Activated naive CD4-positive, alpha-beta T cell treated with anti-CD3 and anti-CD28 coated beads for 36 hours (primary cell): ENCODE data around the gene RBM44. TPM values are rescaled to one million over a fixed set of nuclear protein-coding genes. Genes with fewer than 3 reads are reported as not detected.

Experiments
- CTCF ChIA-PET: fragments of 350-600 bp; sonication (Branson Sonifier 250); formaldehyde crosslinking; loops from one replicate; lab custom pipeline; 2021; ENCODE audit warnings: antibody characterized with exemption; lab: Charles Lee
- DNase-seq: peaks from one replicate; pipeline ENCODE4 v3.0.0-alpha.2; 2020
- H3K27ac Mint-ChIP-seq: one replicate; pipeline ENCODE4 v1.8.0; 2021; ENCODE audit warnings: mild to moderate bottlenecking, mixed read lengths
- H3K27me3 Mint-ChIP-seq: one replicate; pipeline ENCODE4 v1.8.0; 2021; ENCODE audit warnings: low read depth, mixed read lengths
- H3K36me3 Mint-ChIP-seq: one replicate; pipeline ENCODE4 v1.8.0; 2021; ENCODE audit warnings: low read depth, mixed read lengths
- H3K4me1 Mint-ChIP-seq: one replicate; pipeline ENCODE4 v1.8.0; 2021; ENCODE audit warnings: low read depth, mixed read lengths
- H3K4me3 Mint-ChIP-seq: one replicate; pipeline ENCODE4 v1.8.0; 2021; ENCODE audit warnings: mild to moderate bottlenecking, moderate library complexity, mixed read lengths
- H3K9me3 Mint-ChIP-seq: one replicate; pipeline ENCODE4 v1.8.0; 2021; ENCODE audit warnings: mixed read lengths
- intact Hi-C: fragments of 100-400 bp; cut with micrococcal nuclease; formaldehyde crosslinking; loops from one replicate; pipeline ENCODE4 v1.15.1; 2023
- total RNA-seq, 2 experiments: library from RNA; stranded (reverse); gene quantifications; one replicate each; pipeline ENCODE4 v1.2.3, GENCODE V29; 2021

The RBM44 gene
- total RNA-seq, 2 experiments from 2014 or later = 0.52 to 0.84 TPM

DNA sequence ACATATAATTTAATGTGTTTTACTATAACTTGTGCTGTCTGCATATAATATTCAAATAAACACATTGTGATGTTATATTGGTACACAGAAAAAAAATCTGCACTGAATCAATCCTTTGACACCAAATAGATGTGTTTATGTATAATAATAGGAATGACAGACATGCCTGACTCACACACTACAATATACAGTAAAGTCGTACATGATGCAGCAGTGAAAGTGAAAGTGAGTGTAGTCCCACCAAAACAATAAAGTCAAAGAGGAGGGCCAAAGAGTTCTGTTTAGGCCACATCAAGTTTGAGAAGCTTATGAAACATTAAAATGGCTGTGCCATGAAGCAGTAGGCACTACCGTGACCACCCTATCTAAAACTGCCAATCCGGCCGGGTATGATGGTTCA, 8.2 kb upstream of the RBM44 start:
- DNase-seq = no peak
- H3K36me3 Mint-ChIP-seq = peaks cover 13% of the 10 kb centered on the region
- no peak overlapping the region for H3K4me3 Mint-ChIP-seq
- CTCF ChIA-PET = no interaction called here
- H3K4me1 Mint-ChIP-seq = no peaks in the 10 kb centered on the region
- H3K27ac Mint-ChIP-seq = no peak overlapping the region
- no peaks in the 10 kb centered on the region for H3K27me3 Mint-ChIP-seq
- H3K9me3 Mint-ChIP-seq = peaks cover 11% of the 10 kb centered on the region
- intact Hi-C loops = no loop called here

- no peak for DNase-seq
- Mint-ChIP-seq H3K27ac (no peak overlapping the region), H3K27me3 (no peaks in the 10 kb centered on the region), H3K4me3 (no peak overlapping the region), H3K4me1 (no peaks in the 10 kb centered on the region), H3K9me3 (peaks cover under 1% of the 10 kb centered on the region), H3K36me3 (peaks cover 3% of the 10 kb centered on the region)
- intact Hi-C loops = no loop called here
- CTCF ChIA-PET = interaction anchor here (0.6 kb wide), 1 partner anchor 12 kb away, joined by 3 read pairs; no protein-coding TSS in a partner anchor
Observed at GRCh38 chr2:237791977-237792727, 6.4 kb upstream of the RBM44 start.

- intact Hi-C loops = no loop called here
- Mint-ChIP-seq H3K36me3 (peaks cover 2% of the 10 kb centered on the region), H3K27me3 (no peaks in the 10 kb centered on the region), H3K4me1 (no peaks in the 10 kb centered on the region), H3K4me3 (no peak overlapping the region), H3K9me3 (peaks cover 6% of the 10 kb centered on the region), H3K27ac (no peak overlapping the region)
- DNase-seq = no peak
- CTCF ChIA-PET = no interaction called here
Observed at GRCh38 chr2:237797253-237797652, 1.3 kb upstream of the RBM44 start.

DNA sequence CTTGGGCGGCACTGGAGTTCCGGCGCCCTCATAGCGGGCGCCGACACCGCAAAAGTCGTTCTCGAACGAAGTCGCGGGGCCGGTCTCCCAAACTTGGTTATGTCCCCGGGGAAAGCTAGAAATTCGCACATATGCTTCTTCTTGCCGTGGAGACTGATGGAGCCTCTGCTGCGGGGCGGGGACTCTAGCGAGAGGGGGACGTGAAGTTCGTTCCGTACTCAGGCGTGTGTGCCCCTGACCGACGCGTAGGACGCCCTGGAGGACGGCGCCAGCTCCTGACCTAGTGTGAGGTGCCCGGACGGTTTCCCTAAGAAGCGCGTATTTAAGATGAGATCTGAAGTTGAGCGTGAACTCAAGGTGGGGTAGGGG, 465 bp downstream of the RBM44 start:
- CTCF ChIA-PET = no interaction called here
- H3K4me3 Mint-ChIP-seq = no peak overlapping the region

DNA sequence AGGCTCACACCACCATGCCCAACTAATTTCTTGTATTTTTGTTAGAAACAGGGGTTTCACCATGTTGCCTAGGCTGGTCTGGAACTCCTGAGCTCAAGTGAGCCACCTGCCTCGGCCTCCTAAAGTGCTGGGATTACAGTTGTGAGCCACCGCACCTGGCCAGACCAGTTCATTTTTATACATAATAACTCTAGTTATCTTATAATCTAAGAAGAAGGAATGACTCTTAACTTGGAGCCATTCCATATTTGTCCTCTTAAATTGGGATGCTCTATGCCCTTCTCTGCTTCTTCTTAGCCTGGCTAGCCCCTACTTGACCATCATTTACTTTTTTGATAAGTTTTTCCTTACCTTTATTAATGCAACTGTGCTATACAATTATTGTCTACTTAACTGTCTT, 2.9 kb downstream of the RBM44 start:
- intact Hi-C loops = no loop called here
- Mint-ChIP-seq H3K27ac (no peak overlapping the region), H3K27me3 (no peaks in the 10 kb centered on the region), H3K9me3 (peaks cover 6% of the 10 kb centered on the region), H3K36me3 (peaks cover 2% of the 10 kb centered on the region), H3K4me3 (no peak overlapping the region), H3K4me1 (no peaks in the 10 kb centered on the region)
- CTCF ChIA-PET = no interaction called here
- no peak for DNase-seq

More for the DNA sequence above, 465 bp downstream of the RBM44 start:
- intact Hi-C loops = no loop called here
- Mint-ChIP-seq H3K27ac (no peak overlapping the region), H3K9me3 (peaks cover 6% of the 10 kb centered on the region), H3K4me1 (no peaks in the 10 kb centered on the region), H3K27me3 (no peaks in the 10 kb centered on the region), H3K36me3 (peaks cover 2% of the 10 kb centered on the region)
- DNase-seq = no peak

- H3K27me3 Mint-ChIP-seq = no peaks in the 10 kb centered on the region
- H3K27ac Mint-ChIP-seq = no peak overlapping the region
- no peaks in the 10 kb centered on the region for H3K4me1 Mint-ChIP-seq
- intact Hi-C loops = no loop called here
- H3K36me3 Mint-ChIP-seq = no peaks in the 10 kb centered on the region
- H3K4me3 Mint-ChIP-seq = no peak overlapping the region
- DNase-seq = no peak
- CTCF ChIA-PET = interaction anchor here (0.6 kb wide), 1 partner anchor 132 kb away, joined by 4 read pairs; no protein-coding TSS in a partner anchor
- H3K9me3 Mint-ChIP-seq = peaks cover 1% of the 10 kb centered on the region
Observed at GRCh38 chr2:237806334-237806733, 7.8 kb downstream of the RBM44 start.

- no peaks in the 10 kb centered on the region for H3K27me3 Mint-ChIP-seq
- H3K4me1 Mint-ChIP-seq = peaks cover 26% of the 10 kb centered on the region
- no peaks in the 10 kb centered on the region for H3K9me3 Mint-ChIP-seq
- intact Hi-C loops = loop anchor here (1.0 to 5.0 kb wide), 6 partner anchors 123 to 383 kb away; partner anchors contain the start of gene SCLY
- DNase-seq = no peak
- no peaks in the 10 kb centered on the region for H3K36me3 Mint-ChIP-seq
- peak overlapping the region; percentile 65 for H3K27ac Mint-ChIP-seq
- H3K4me3 Mint-ChIP-seq = no peak overlapping the region
- CTCF ChIA-PET = no interaction called here
Observed at GRCh38 chr2:237815637-237816036, 17.1 kb downstream of the RBM44 start.

- no peaks in the 10 kb centered on the region for H3K36me3 Mint-ChIP-seq
- no peaks in the 10 kb centered on the region for H3K9me3 Mint-ChIP-seq
- no peaks in the 10 kb centered on the region for H3K27me3 Mint-ChIP-seq
- peaks cover 26% of the 10 kb centered on the region for H3K4me1 Mint-ChIP-seq
- no peak overlapping the region for H3K4me3 Mint-ChIP-seq
- CTCF ChIA-PET = interaction anchor here (0.6 to 0.9 kb wide), 2 partner anchors 12 to 235 kb away, joined by 3 read pairs; no protein-coding TSS in a partner anchor
- peak overlapping the region; percentile 65 for H3K27ac Mint-ChIP-seq
- intact Hi-C loops = loop anchor here (5.0 kb wide), 4 partner anchors 144 to 384 kb away; partner anchors contain the start of gene SCLY
- no peak for DNase-seq
Observed at GRCh38 chr2:237816531-237816930, 18.0 kb downstream of the RBM44 start.

DNA sequence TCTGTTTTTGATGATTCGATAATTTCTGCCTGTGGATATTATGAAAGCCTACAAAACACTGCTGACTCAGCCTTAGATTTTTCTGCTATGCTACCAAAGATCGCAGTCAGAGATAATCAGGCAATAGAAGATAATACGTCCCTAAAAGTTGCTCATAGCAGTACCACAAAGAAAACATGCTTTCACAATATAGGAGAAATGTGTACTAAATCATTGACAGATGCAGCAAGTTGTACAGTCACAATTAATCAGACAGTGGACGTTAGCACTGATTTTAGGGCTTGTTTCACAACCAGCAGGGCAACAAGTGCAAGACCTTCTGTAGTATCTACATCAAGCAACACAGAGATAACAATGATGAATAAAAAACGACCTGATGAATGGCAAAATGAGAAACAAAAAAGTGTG, 19.5 kb downstream of the RBM44 start:
- Mint-ChIP-seq H3K27ac (no peak overlapping the region), H3K36me3 (no peaks in the 10 kb centered on the region)
- intact Hi-C loops = loop anchor here (5.0 kb wide), 4 partner anchors 146 to 386 kb away; partner anchors contain the start of gene SCLY

GRCh38 chr2:237819231-237819630, 20.7 kb downstream of the RBM44 start:
- H3K4me3 Mint-ChIP-seq = no peak overlapping the region
- H3K9me3 Mint-ChIP-seq = no peaks in the 10 kb centered on the region
- CTCF ChIA-PET = interaction anchor here (0.6 kb wide), 1 partner anchor 82 kb away, joined by 3 read pairs; no protein-coding TSS in a partner anchor
- no peak for DNase-seq
- intact Hi-C loops = loop anchor here (5.0 kb wide), 4 partner anchors 147 to 387 kb away; partner anchors contain the start of gene SCLY
- H3K27me3 Mint-ChIP-seq = no peaks in the 10 kb centered on the region
- H3K4me1 Mint-ChIP-seq = peaks cover 26% of the 10 kb centered on the region
- H3K27ac Mint-ChIP-seq = no peak overlapping the region
- H3K36me3 Mint-ChIP-seq = no peaks in the 10 kb centered on the region

More for the DNA sequence above, 19.5 kb downstream of the RBM44 start:
- Mint-ChIP-seq H3K4me1 (peaks cover 26% of the 10 kb centered on the region), H3K9me3 (no peaks in the 10 kb centered on the region), H3K4me3 (no peak overlapping the region), H3K27me3 (no peaks in the 10 kb centered on the region)
- CTCF ChIA-PET = no interaction called here
- no peak for DNase-seq

DNA sequence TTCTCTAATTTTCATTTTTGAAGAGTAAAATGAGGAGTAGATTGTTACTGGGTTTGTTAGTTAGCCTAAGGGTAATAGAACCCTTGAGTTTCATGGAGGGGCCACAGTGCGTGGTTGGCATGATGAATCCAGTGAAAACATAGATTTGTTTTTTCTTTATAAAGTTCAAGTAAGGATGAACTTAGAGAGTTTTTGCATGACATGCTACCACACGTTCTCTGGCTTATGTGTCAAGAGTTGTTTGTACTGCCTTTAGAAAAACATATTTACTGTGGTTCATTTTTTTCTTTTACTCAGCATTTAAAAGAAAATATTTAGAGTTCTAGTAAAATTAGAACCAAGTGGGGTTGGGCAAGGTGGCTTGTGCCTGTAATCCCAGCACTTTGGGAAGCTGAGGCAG, 21.8 kb downstream of the RBM44 start:
- Mint-ChIP-seq H3K36me3 (no peaks in the 10 kb centered on the region), H3K27me3 (no peaks in the 10 kb centered on the region), H3K9me3 (no peaks in the 10 kb centered on the region), H3K4me3 (no peak overlapping the region), H3K27ac (no peak overlapping the region), H3K4me1 (peaks cover 23% of the 10 kb centered on the region)
- intact Hi-C loops = no loop called here
- CTCF ChIA-PET = no interaction called here
- DNase-seq = no peak

DNA sequence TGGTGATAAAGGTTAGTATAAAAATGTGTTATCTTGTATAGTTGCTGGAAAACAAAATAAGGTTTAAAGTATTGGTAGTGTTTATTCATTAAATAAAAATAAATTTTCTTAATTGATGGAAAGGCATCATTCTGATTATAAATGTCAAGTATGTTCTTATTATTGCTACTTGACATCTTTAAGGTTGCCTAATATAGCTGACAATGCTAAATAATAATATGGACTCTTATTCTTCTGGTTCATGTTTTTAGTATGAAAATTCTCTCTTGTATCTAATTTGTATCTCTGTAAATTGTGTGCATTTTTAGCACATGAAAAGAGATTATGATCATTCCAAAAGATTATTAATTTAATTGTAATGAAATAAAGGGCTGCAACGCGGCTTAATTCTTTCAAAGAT, 25.0 kb downstream of the RBM44 start:
- DNase-seq = no peak
- CTCF ChIA-PET = no interaction called here
- Mint-ChIP-seq H3K27me3 (no peaks in the 10 kb centered on the region), H3K4me1 (peaks cover 3% of the 10 kb centered on the region), H3K36me3 (no peaks in the 10 kb centered on the region), H3K9me3 (no peaks in the 10 kb centered on the region), H3K27ac (no peak overlapping the region), H3K4me3 (no peak overlapping the region)
- intact Hi-C loops = no loop called here

DNA sequence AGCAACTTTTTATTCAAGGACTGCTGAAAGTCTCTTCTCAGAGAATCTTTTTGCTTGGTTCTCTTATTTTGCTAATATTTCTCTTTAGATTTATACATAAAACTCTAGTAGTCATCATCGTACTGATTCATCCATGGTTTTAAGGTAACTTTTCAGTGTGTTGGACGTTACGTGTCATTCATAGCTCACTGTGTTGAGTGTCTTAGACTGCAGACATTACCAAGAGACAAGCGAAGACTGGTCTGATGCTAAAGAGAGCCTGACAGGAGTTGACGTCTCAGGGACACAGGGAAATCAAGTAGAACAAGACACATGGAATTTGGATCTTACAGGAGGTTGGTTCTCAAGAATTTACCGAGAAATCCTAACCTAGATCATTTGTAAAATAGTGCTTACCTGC, 25.5 kb downstream of the RBM44 start:
- CTCF ChIA-PET = no interaction called here
- no peak overlapping the region for H3K4me3 Mint-ChIP-seq

More for the DNA sequence above, 25.5 kb downstream of the RBM44 start:
- intact Hi-C loops = no loop called here
- H3K27me3 Mint-ChIP-seq = no peaks in the 10 kb centered on the region
- DNase-seq = no peak
- no peaks in the 10 kb centered on the region for H3K9me3 Mint-ChIP-seq
- H3K27ac Mint-ChIP-seq = no peak overlapping the region
- peaks cover 2% of the 10 kb centered on the region for H3K4me1 Mint-ChIP-seq
- no peaks in the 10 kb centered on the region for H3K36me3 Mint-ChIP-seq
